IMR-90 (cell line): ENCODE measurements around the gene TRPM4. TPM values are rescaled to one million over a fixed set of nuclear protein-coding genes. Genes with fewer than 3 reads are reported as not detected.
A peak's percentile ranks its signal among the peaks of the same experiment; 100 is the strongest.

ENCODE experiments used
- ATAC-seq: fragments of 200-7000 bp; cut with Tn5 transposase; 2 replicates; pipeline ENCODE4 v1.9.1; 2020; ENCODE audit warnings: low read depth, mild to moderate bottlenecking, moderate library complexity
- BruUV-seq: library from RNA; stranded (reverse); fragments of 400-500 nt; replicated peaks from 2 replicates; lab custom pipeline; 2021; lab: Mats Ljungman, UMichigan
- CTCF ChIA-PET: fragments of 300-600 bp; formaldehyde crosslinking; extraction: SDS; loops from one replicate; lab custom pipeline; 2021; ENCODE audit warnings: antibody characterized with exemption; lab: Yijun Ruan, JAX
- POLR2A ChIA-PET: fragments of 300-600 bp; sonication (Branson Sonifier 250); formaldehyde crosslinking; loops from one replicate; lab custom pipeline; 2022; ENCODE audit warnings: antibody characterized with exemption; ENCODE audit not compliant: unreplicated experiment; lab: Charles Lee
- DNase-seq: peaks from one replicate; pipeline ENCODE4 v3.0.0; 2013
- H2AFZ ChIP-seq: replicated peaks from 2 replicates; pipeline ENCODE3; 2013; ENCODE audit warnings: low read length, mild to moderate bottlenecking; ENCODE audit not compliant: poor library complexity
- H2AK5ac ChIP-seq: 2 replicates; pipeline ENCODE4 v1.6.1; 2013; ENCODE audit warnings: low read depth, low read length, inconsistent platforms
- H2AK9ac ChIP-seq: replicated peaks from 2 replicates; pipeline ENCODE3; 2013; ENCODE audit warnings: mild to moderate bottlenecking, low read depth, low read length, moderate library complexity; ENCODE audit not compliant: poor library complexity
- H2BK120ac ChIP-seq: 2 replicates; pipeline ENCODE4 v1.6.1; 2013; ENCODE audit warnings: low read depth, low read length, inconsistent platforms
- H2BK15ac ChIP-seq: 3 replicates; pipeline ENCODE4 v1.6.1; 2013; ENCODE audit warnings: low read depth, low read length, inconsistent platforms
- H2BK20ac ChIP-seq: 2 replicates; pipeline ENCODE4 v1.6.1; 2013; ENCODE audit warnings: low read depth, mild to moderate bottlenecking, inconsistent platforms, low read length, moderate library complexity
- H2BK5ac ChIP-seq: 2 replicates; pipeline ENCODE4 v1.6.1; 2013; ENCODE audit warnings: mild to moderate bottlenecking, low read depth, low read length, inconsistent platforms; ENCODE audit not compliant: poor library complexity, severe bottlenecking
- H3K14ac ChIP-seq: replicated peaks from 2 replicates; pipeline ENCODE4 v1.6.1; 2013; ENCODE audit warnings: low read depth, low read length, inconsistent platforms
- H3K18ac ChIP-seq: 2 replicates; pipeline ENCODE4 v1.6.1; 2013; ENCODE audit warnings: low read depth, low read length, control low read depth
- H3K23ac ChIP-seq: 2 replicates; pipeline ENCODE4 v1.6.1; 2013; ENCODE audit warnings: low read depth, low read length, inconsistent platforms
- H3K27ac ChIP-seq: 2 replicates; pipeline ENCODE4 v1.5.1; 2013; ENCODE audit warnings: mild to moderate bottlenecking, control low read depth, low read length; ENCODE audit not compliant: insufficient read depth
- H3K27me3 ChIP-seq: 2 replicates; pipeline ENCODE4 v1.6.1; 2013; ENCODE audit warnings: low read length; ENCODE audit not compliant: control insufficient read depth, insufficient read depth
- H3K36me3 ChIP-seq: 2 replicates; pipeline ENCODE4 v1.6.1; 2013; ENCODE audit warnings: low read length, mixed read lengths; ENCODE audit not compliant: control insufficient read depth, insufficient read depth
- H3K4ac ChIP-seq: 2 replicates; pipeline ENCODE4 v1.6.1; 2013; ENCODE audit warnings: low read depth, low read length, inconsistent platforms
- H3K4me1 ChIP-seq: 2 replicates; pipeline ENCODE4 v1.6.1; 2013; ENCODE audit warnings: low read length, mixed read lengths; ENCODE audit not compliant: control insufficient read depth, insufficient read depth
- H3K4me2 ChIP-seq: 2 replicates; pipeline ENCODE4 v1.6.1; 2013; ENCODE audit warnings: low read depth, mild to moderate bottlenecking, control low read depth, low read length, moderate library complexity
- H3K4me3 ChIP-seq: 2 replicates; pipeline ENCODE4 v1.5.1; 2013; ENCODE audit warnings: low read depth, mild to moderate bottlenecking, control low read depth, low read length, moderate library complexity; ENCODE audit not compliant: insufficient read depth
- H3K56ac ChIP-seq: 2 replicates; pipeline ENCODE4 v1.6.1; 2013; ENCODE audit warnings: low read length, inconsistent platforms; ENCODE audit not compliant: insufficient read depth; ENCODE audit errors: extremely low read depth
- H3K79me1 ChIP-seq, 2 experiments: 2 replicates each; pipeline ENCODE4 v1.6.1; 2013; ENCODE audit warnings: low read length in 2 of 2, inconsistent platforms in 1 of 2, low read depth in 1 of 2
- H3K9ac ChIP-seq: 2 replicates; pipeline ENCODE4 v1.6.1; 2013; ENCODE audit warnings: low read depth, low read length, control low read depth
- H3K9me1 ChIP-seq: 2 replicates; pipeline ENCODE4 v1.6.1; 2013; ENCODE audit warnings: low read length, inconsistent platforms; ENCODE audit not compliant: insufficient read depth
- H3K9me3 ChIP-seq: 2 replicates; pipeline ENCODE4 v1.6.1; 2013; ENCODE audit warnings: low read length; ENCODE audit not compliant: control insufficient read depth, insufficient read depth
- H4K20me1 ChIP-seq: 2 replicates; pipeline ENCODE4 v1.6.1; 2013; ENCODE audit warnings: low read length, inconsistent platforms; ENCODE audit not compliant: insufficient read depth
- H4K5ac ChIP-seq: 2 replicates; pipeline ENCODE4 v1.6.1; 2013; ENCODE audit warnings: mild to moderate bottlenecking, low read depth, low read length, control low read depth
- H4K8ac ChIP-seq, 2 experiments: 2 replicates each; pipeline ENCODE4 v1.6.1; 2013; ENCODE audit warnings: low read depth in 2 of 2, low read length in 2 of 2, control low read depth in 1 of 2, inconsistent platforms in 1 of 2
- H4K91ac ChIP-seq: 2 replicates; pipeline ENCODE4 v1.6.1; 2013; ENCODE audit warnings: low read depth, low read length, inconsistent platforms; ENCODE audit not compliant: insufficient read depth
- BHLHE40 ChIP-seq: fragments of 150-350 bp; IDR thresholded peaks from 2 replicates; pipeline ENCODE4 v1.6.1; 2016; ENCODE audit warnings: mild to moderate bottlenecking, low read depth, low read length
- CHD1 ChIP-seq: IDR thresholded peaks from 2 replicates; pipeline ENCODE4 v1.6.1; 2012; ENCODE audit warnings: low read depth, low read length, improper control_type of control experiment
- CTCF ChIP-seq: conservative IDR thresholded peaks from 2 replicates; pipeline ENCODE4 v1.5.1; 2012; ENCODE audit warnings: mild to moderate bottlenecking, low read depth, low read length, improper control_type of control experiment
- FOS ChIP-seq: fragments of 150-350 bp; IDR thresholded peaks from 2 replicates; pipeline ENCODE4 v1.6.1; 2016; ENCODE audit warnings: low read depth, low read length
- MAFK ChIP-seq: IDR thresholded peaks from 2 replicates; pipeline ENCODE4 v1.6.1; 2012; ENCODE audit warnings: low read depth, low read length, improper control_type of control experiment
- NFE2L2 ChIP-seq: fragments of 150-350 bp; IDR thresholded peaks from 2 replicates; pipeline ENCODE4 v1.6.1; 2016; ENCODE audit warnings: low read depth, mild to moderate bottlenecking, low read length
- POLR2A ChIP-seq: IDR thresholded peaks from 2 replicates; pipeline ENCODE4 v1.6.1; 2012; ENCODE audit warnings: mild to moderate bottlenecking, low read depth, low read length
- RAD21 ChIP-seq: IDR thresholded peaks from 2 replicates; pipeline ENCODE4 v1.6.1; 2012; ENCODE audit warnings: low read length, improper control_type of control experiment
- RCOR1 ChIP-seq: IDR thresholded peaks from 2 replicates; pipeline ENCODE4 v1.6.1; 2012; ENCODE audit warnings: mild to moderate bottlenecking, low read length, improper control_type of control experiment; ENCODE audit not compliant: insufficient replicate concordance
- RFX5 ChIP-seq: IDR thresholded peaks from 2 replicates; pipeline ENCODE4 v1.8.0; 2012; ENCODE audit warnings: low read depth, mild to moderate bottlenecking, low read length, moderate library complexity
- SMC3 ChIP-seq: fragments of 150-350 bp; IDR thresholded peaks from 2 replicates; pipeline ENCODE4 v1.6.1; 2016; ENCODE audit warnings: low read depth, mild to moderate bottlenecking, antibody characterized with exemption, low read length, moderate library complexity
- USF2 ChIP-seq: fragments of 150-350 bp; IDR thresholded peaks from 2 replicates; pipeline ENCODE4 v1.6.1; 2017; ENCODE audit warnings: mild to moderate bottlenecking, antibody characterized with exemption, low read length, low read depth
- WGBS, 2 experiments: methylation state at CpG; one replicate each; pipeline versions ENCODE4 v1.1.5 to v1.1.7; 2013; ENCODE audit warnings: missing lambda C conversion rate in 2 of 2; ENCODE audit not compliant: insufficient read length in 1 of 2; ENCODE audit errors: extremely low coverage in 2 of 2; 5-methylcytosine and 5-hydroxymethylcytosine counted together
- dilution Hi-C: fragments of 300-500 bp; cut with HindIII; formaldehyde crosslinking; loops from one replicate; pipeline ENCODE4 v1.14.3; 2018; ENCODE audit warnings: low sequenced_read_pairs; ENCODE audit not compliant: unreplicated experiment
- in situ Hi-C: fragments of 300-500 bp; cut with MboI; formaldehyde crosslinking; loops from 3 replicates; pipeline ENCODE4 v1.14.3; 2019; ENCODE audit warnings: low sequenced_read_pairs, inconsistent platforms, mixed read lengths
- intact Hi-C: fragments of 100-400 bp; cut with micrococcal nuclease; formaldehyde crosslinking; loops from 2 replicates; pipeline ENCODE4 v1.10.0; 2022
- polyA plus RNA-seq, 3 experiments: library from polyadenylated mRNA; depleted of rRNA; stranded (reverse); fragments of >200 nt; gene quantifications; 2 replicates each; pipeline ENCODE4 v1.2.3, GENCODE V29; 2012; ENCODE audit warnings: low replicate concordance in 1 of 3
- total RNA-seq: library from RNA; depleted of rRNA; stranded (reverse); fragments of >200 nt; gene quantifications from 2 replicates; pipeline ENCODE4 v1.2.3, GENCODE V29; 2012

The TRPM4 gene
- total and polyA plus RNA-seq, 2 of the 4 experiments (the other 2 are of a cell fraction) = 2.2 to 19.7 TPM

GRCh38 chr19:49216071-49216470, 58.5 kb downstream of the TRPM4 start:
- H3K27ac ChIP-seq = no peak overlapping the region
- CTCF ChIA-PET = interaction anchor here (0.8 to 2.4 kb wide), 4 partner anchors 8 to 17 kb away, joined by 3 to 10 read pairs (median 5); no protein-coding TSS in a partner anchor

More at GRCh38 chr19:49216071-49216470, 58.5 kb downstream of the TRPM4 start:
- intact Hi-C loops (no loop called here), dilution Hi-C loops (no loop called here), in situ Hi-C loops (no loop called here)
- Histone ChIP-seq H3K4me1 (no peaks in the 10 kb centered on the region), H2BK15ac (no peak overlapping the region), H3K79me1 (no peaks in the 10 kb centered on the region), H3K9me3 (no peaks in the 10 kb centered on the region), H4K5ac (no peak overlapping the region), H2AK5ac (no peak overlapping the region), H3K4me3 (no peak overlapping the region), H2BK5ac (no peak overlapping the region), H3K23ac (no peak overlapping the region), H4K91ac (no peak overlapping the region), H2BK20ac (no peak overlapping the region), H3K27me3 (no peaks in the 10 kb centered on the region), H3K18ac (no peak overlapping the region), H3K14ac (no peak overlapping the region), H3K9me1 (no peaks in the 10 kb centered on the region), H3K4ac (no peak overlapping the region), H4K20me1 (no peaks in the 10 kb centered on the region), H2BK120ac (no peak overlapping the region), H2AFZ (no peak overlapping the region), H3K36me3 (peaks cover 9% of the 10 kb centered on the region), H3K4me2 (no peak overlapping the region), H2AK9ac (no peak overlapping the region), H3K9ac (no peak overlapping the region), H4K8ac (no peak overlapping the region), H3K56ac (no peak overlapping the region)
- 77% methylated on average over 8 of the region's 10 CpGs; no CpG with 5 or more reads in 1 of the 2 experiments for WGBS, 2 experiments
- DNase-seq = peak; percentile 57
- TF ChIP-seq RFX5 (no peak), USF2 (no peak), MAFK (no peak), CHD1 (no peak), RCOR1 (no peak), BHLHE40 (no peak), FOS (no peak), NFE2L2 (no peak), CTCF (no peak), SMC3 (no peak), POLR2A (no peak), RAD21 (no peak)
- POLR2A ChIA-PET = no interaction called here
- ATAC-seq = no peak
- no TSS peak for BruUV-seq
